Liver (tissue), 3 donors: ENCODE data around the gene TMEM89.

Experiments used
- FOXA1 ChIP-seq: IDR thresholded peaks from 2 replicates; pipeline ENCODE4 v1.6.1; 2016; ENCODE audit warnings: antibody characterized with exemption
- FOXA2 ChIP-seq: IDR thresholded peaks from 2 replicates; pipeline ENCODE4 v1.6.1; 2016; ENCODE audit warnings: antibody characterized with exemption
- JUND ChIP-seq, 2 donors: IDR thresholded peaks; 2 replicates each; pipeline ENCODE4 v1.6.1; 2016; ENCODE audit warnings: antibody characterized with exemption in 2 of 2
- YY1 ChIP-seq: IDR thresholded peaks from 2 replicates; pipeline ENCODE4 v1.6.1; 2016; ENCODE audit warnings: antibody characterized with exemption, mild to moderate bottlenecking
- TF ChIP-seq, protein P1 (sequence below): IDR thresholded peaks from 2 replicates; pipeline ENCODE4 v1.6.1; 2016; ENCODE audit warnings: antibody characterized with exemption, mild to moderate bottlenecking
- TF ChIP-seq, protein P2 (sequence below): fragments of 150-350 bp; IDR thresholded peaks from 2 replicates; pipeline ENCODE4 v1.5.1; 2017; ENCODE audit warnings: improper control_type of control experiment, low read depth, low read length; ENCODE audit not compliant: missing input control
- TF ChIP-seq, protein P3 (sequence below): IDR thresholded peaks from 2 replicates; pipeline ENCODE4 v1.6.1; 2016; ENCODE audit warnings: antibody characterized with exemption
- donor health status: healthy.
- donor health status: healthy.

DNA sequence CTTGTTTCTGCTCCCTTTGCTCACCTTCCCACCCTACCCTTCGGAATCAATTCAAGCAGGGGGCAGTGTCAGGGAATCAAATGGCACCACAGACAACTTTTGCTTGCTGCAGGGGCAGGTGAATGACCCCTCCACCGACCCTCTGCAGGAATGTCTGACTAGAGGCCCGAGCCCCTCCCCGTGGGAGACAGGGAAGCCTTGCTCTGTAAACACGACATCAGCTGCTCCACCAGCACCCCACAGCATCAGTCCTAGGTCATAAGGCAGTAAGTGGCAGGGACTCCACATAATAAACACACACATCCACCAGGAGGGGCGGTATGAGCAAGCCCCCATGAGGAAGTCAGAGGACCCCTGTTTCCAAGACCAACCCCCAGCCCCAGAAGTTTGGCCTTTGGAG, 15.7 kb upstream of the TMEM89 start:
- TF ChIP-seq FOXA1, result no peak
- TF ChIP-seq, protein P1, sequence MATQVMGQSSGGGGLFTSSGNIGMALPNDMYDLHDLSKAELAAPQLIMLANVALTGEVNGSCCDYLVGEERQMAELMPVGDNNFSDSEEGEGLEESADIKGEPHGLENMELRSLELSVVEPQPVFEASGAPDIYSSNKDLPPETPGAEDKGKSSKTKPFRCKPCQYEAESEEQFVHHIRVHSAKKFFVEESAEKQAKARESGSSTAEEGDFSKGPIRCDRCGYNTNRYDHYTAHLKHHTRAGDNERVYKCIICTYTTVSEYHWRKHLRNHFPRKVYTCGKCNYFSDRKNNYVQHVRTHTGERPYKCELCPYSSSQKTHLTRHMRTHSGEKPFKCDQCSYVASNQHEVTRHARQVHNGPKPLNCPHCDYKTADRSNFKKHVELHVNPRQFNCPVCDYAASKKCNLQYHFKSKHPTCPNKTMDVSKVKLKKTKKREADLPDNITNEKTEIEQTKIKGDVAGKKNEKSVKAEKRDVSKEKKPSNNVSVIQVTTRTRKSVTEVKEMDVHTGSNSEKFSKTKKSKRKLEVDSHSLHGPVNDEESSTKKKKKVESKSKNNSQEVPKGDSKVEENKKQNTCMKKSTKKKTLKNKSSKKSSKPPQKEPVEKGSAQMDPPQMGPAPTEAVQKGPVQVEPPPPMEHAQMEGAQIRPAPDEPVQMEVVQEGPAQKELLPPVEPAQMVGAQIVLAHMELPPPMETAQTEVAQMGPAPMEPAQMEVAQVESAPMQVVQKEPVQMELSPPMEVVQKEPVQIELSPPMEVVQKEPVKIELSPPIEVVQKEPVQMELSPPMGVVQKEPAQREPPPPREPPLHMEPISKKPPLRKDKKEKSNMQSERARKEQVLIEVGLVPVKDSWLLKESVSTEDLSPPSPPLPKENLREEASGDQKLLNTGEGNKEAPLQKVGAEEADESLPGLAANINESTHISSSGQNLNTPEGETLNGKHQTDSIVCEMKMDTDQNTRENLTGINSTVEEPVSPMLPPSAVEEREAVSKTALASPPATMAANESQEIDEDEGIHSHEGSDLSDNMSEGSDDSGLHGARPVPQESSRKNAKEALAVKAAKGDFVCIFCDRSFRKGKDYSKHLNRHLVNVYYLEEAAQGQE, result no peak
- TF ChIP-seq, protein P2, sequence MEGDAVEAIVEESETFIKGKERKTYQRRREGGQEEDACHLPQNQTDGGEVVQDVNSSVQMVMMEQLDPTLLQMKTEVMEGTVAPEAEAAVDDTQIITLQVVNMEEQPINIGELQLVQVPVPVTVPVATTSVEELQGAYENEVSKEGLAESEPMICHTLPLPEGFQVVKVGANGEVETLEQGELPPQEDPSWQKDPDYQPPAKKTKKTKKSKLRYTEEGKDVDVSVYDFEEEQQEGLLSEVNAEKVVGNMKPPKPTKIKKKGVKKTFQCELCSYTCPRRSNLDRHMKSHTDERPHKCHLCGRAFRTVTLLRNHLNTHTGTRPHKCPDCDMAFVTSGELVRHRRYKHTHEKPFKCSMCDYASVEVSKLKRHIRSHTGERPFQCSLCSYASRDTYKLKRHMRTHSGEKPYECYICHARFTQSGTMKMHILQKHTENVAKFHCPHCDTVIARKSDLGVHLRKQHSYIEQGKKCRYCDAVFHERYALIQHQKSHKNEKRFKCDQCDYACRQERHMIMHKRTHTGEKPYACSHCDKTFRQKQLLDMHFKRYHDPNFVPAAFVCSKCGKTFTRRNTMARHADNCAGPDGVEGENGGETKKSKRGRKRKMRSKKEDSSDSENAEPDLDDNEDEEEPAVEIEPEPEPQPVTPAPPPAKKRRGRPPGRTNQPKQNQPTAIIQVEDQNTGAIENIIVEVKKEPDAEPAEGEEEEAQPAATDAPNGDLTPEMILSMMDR, result no peak
- TF ChIP-seq, protein P3, sequence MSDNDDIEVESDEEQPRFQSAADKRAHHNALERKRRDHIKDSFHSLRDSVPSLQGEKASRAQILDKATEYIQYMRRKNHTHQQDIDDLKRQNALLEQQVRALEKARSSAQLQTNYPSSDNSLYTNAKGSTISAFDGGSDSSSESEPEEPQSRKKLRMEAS, result no peak
- no peak for TF ChIP-seq YY1
- no peak for TF ChIP-seq FOXA2
- TF ChIP-seq JUND (IDR thresholded peaks at IDR 0.05), result no peak
